Measurements from ENCODE around the gene NLRC3.
"Not testable (repeated sequence)": the region's sequence is repeated elsewhere in the genome, so short reads cannot be mapped to it uniquely, and the experiment has no call there.

Gene NLRC3

GRCh38 chr16:3536271-3536731, 40.9 kb downstream of the NLRC3 start:
- Histone ChIP-seq H3K9ac (ENCODE audit: low read depth, low read length) (no peak overlapping the region), H3K36me3 (ENCODE audit: insufficient read depth, low read length) (peaks cover 24% of the 10 kb centered on the region), H3K27me3 (ENCODE audit: control insufficient read depth, insufficient read depth, low read length) (no peaks in the 10 kb centered on the region), H3K9me3 (replicated peaks; ENCODE audit: low read length) (no peaks in the 10 kb centered on the region), H3K4me3 (ENCODE audit: low read length) (no peak overlapping the region), H3K4me1 (ENCODE audit: control insufficient read depth, insufficient read depth, low read length) (peaks cover 10% of the 10 kb centered on the region), H3K4me2 (ENCODE audit: low read length) (peak overlapping the region; percentile 9)

GRCh38 chr16:3534126-3534525, 43.1 kb downstream of the NLRC3 start:
- Histone ChIP-seq H3K36me3 (ENCODE audit: insufficient read depth, low read length) (peaks cover 32% of the 10 kb centered on the region), H3K9me3 (replicated peaks; ENCODE audit: low read length) (no peaks in the 10 kb centered on the region), H3K9ac (ENCODE audit: low read depth, low read length) (no peak overlapping the region), H3K4me3 (ENCODE audit: low read length) (no peak overlapping the region), H3K4me1 (ENCODE audit: control insufficient read depth, insufficient read depth, low read length) (peaks cover 10% of the 10 kb centered on the region), H3K4me2 (ENCODE audit: low read length) (no peak overlapping the region), H3K27me3 (ENCODE audit: control insufficient read depth, insufficient read depth, low read length) (no peaks in the 10 kb centered on the region)

GRCh38 chr16:3532741-3533140, 44.5 kb downstream of the NLRC3 start:
- Histone ChIP-seq H3K27me3 (ENCODE audit: control insufficient read depth, insufficient read depth, low read length) (no peaks in the 10 kb centered on the region), H3K4me1 (ENCODE audit: control insufficient read depth, insufficient read depth, low read length) (peaks cover 10% of the 10 kb centered on the region), H3K4me3 (ENCODE audit: low read length) (no peak overlapping the region), H3K36me3 (ENCODE audit: insufficient read depth, low read length) (peaks cover 32% of the 10 kb centered on the region), H3K4me2 (ENCODE audit: low read length) (no peak overlapping the region), H3K9me3 (replicated peaks; ENCODE audit: low read length) (no peaks in the 10 kb centered on the region), H3K9ac (ENCODE audit: low read depth, low read length) (no peak overlapping the region)

GRCh38 chr16:3530371-3530914, 46.8 kb downstream of the NLRC3 start:
- Histone ChIP-seq H3K9me3 (replicated peaks; ENCODE audit: low read length) (no peaks in the 10 kb centered on the region), H3K4me3 (ENCODE audit: low read length) (no peak overlapping the region), H3K9ac (ENCODE audit: low read depth, low read length) (no peak overlapping the region), H3K4me1 (ENCODE audit: control insufficient read depth, insufficient read depth, low read length) (no peaks in the 10 kb centered on the region), H3K4me2 (ENCODE audit: low read length) (no peak overlapping the region), H3K36me3 (ENCODE audit: insufficient read depth, low read length) (peaks cover 31% of the 10 kb centered on the region), H3K27me3 (ENCODE audit: control insufficient read depth, insufficient read depth, low read length) (no peaks in the 10 kb centered on the region)

- Histone ChIP-seq H3K4me1 (ENCODE audit: control insufficient read depth, insufficient read depth, low read length) (no peaks in the 10 kb centered on the region), H3K27me3 (ENCODE audit: control insufficient read depth, insufficient read depth, low read length) (no peaks in the 10 kb centered on the region), H3K9me3 (replicated peaks; ENCODE audit: low read length) (no peaks in the 10 kb centered on the region), H3K36me3 (ENCODE audit: insufficient read depth, low read length) (peaks cover 32% of the 10 kb centered on the region), H3K4me3 (ENCODE audit: low read length) (no peak overlapping the region), H3K4me2 (ENCODE audit: low read length) (no peak overlapping the region), H3K9ac (ENCODE audit: low read depth, low read length) (no peak overlapping the region)
These were observed 48.0 kb downstream of the NLRC3 start for GRCh38 chr16:3529175-3529574.

- Histone ChIP-seq H3K27me3 (ENCODE audit: control insufficient read depth, insufficient read depth, low read length) (no peaks in the 10 kb centered on the region), H3K9me3 (replicated peaks; ENCODE audit: low read length) (no peaks in the 10 kb centered on the region), H3K36me3 (ENCODE audit: insufficient read depth, low read length) (peaks cover 31% of the 10 kb centered on the region), H3K4me2 (ENCODE audit: low read length) (no peak overlapping the region), H3K4me1 (ENCODE audit: control insufficient read depth, insufficient read depth, low read length) (no peaks in the 10 kb centered on the region), H3K4me3 (ENCODE audit: low read length) (no peak overlapping the region), H3K9ac (ENCODE audit: low read depth, low read length) (no peak overlapping the region)
These were observed 48.8 kb downstream of the NLRC3 start for GRCh38 chr16:3528406-3528805.

GRCh38 chr16:3527216-3527829, 49.9 kb downstream of the NLRC3 start:
- not testable (repeated sequence) for H3K9me3 ChIP-seq (replicated peaks; ENCODE audit: low read length); H3K27me3 ChIP-seq (ENCODE audit: control insufficient read depth, insufficient read depth, low read length); H3K4me3 ChIP-seq (ENCODE audit: low read length); H3K4me2 ChIP-seq (ENCODE audit: low read length); H3K4me1 ChIP-seq (ENCODE audit: control insufficient read depth, insufficient read depth, low read length); H3K9ac ChIP-seq (ENCODE audit: low read depth, low read length)
- peaks cover 30% of the 10 kb centered on the region for H3K36me3 ChIP-seq (ENCODE audit: insufficient read depth, low read length)

- no peak overlapping the region for H3K9ac ChIP-seq (ENCODE audit: low read depth, low read length)
These were observed 51.3 kb downstream of the NLRC3 start for GRCh38 chr16:3525951-3526350.

GRCh38 chr16:3523281-3523680, 53.9 kb downstream of the NLRC3 start:
- no peak overlapping the region for H3K4me2 ChIP-seq (ENCODE audit: low read length)
- H3K4me3 ChIP-seq (ENCODE audit: low read length) = no peak overlapping the region
- no peaks in the 10 kb centered on the region for H3K9me3 ChIP-seq (replicated peaks; ENCODE audit: low read length)
- H3K9ac ChIP-seq (ENCODE audit: low read depth, low read length) = no peak overlapping the region
- H3K27me3 ChIP-seq (ENCODE audit: control insufficient read depth, insufficient read depth, low read length) = no peaks in the 10 kb centered on the region
- H3K36me3 ChIP-seq (ENCODE audit: insufficient read depth, low read length) = peaks cover 22% of the 10 kb centered on the region
- H3K4me1 ChIP-seq (ENCODE audit: control insufficient read depth, insufficient read depth, low read length) = no peaks in the 10 kb centered on the region

More at GRCh38 chr16:3525951-3526350, 51.3 kb downstream of the NLRC3 start:
- Histone ChIP-seq H3K4me2 (ENCODE audit: low read length) (no peak overlapping the region), H3K36me3 (ENCODE audit: insufficient read depth, low read length) (peaks cover 29% of the 10 kb centered on the region), H3K4me1 (ENCODE audit: control insufficient read depth, insufficient read depth, low read length) (no peaks in the 10 kb centered on the region), H3K4me3 (ENCODE audit: low read length) (no peak overlapping the region), H3K9me3 (replicated peaks; ENCODE audit: low read length) (no peaks in the 10 kb centered on the region), H3K27me3 (ENCODE audit: control insufficient read depth, insufficient read depth, low read length) (no peaks in the 10 kb centered on the region)

- peaks cover 29% of the 10 kb centered on the region for H3K36me3 ChIP-seq (ENCODE audit: insufficient read depth, low read length)
- no peak overlapping the region for H3K4me2 ChIP-seq (ENCODE audit: low read length)
- H3K9me3 ChIP-seq (replicated peaks; ENCODE audit: low read length) = no peaks in the 10 kb centered on the region
- no peak overlapping the region for H3K4me3 ChIP-seq (ENCODE audit: low read length)
- no peaks in the 10 kb centered on the region for H3K27me3 ChIP-seq (ENCODE audit: control insufficient read depth, insufficient read depth, low read length)
- no peak overlapping the region for H3K9ac ChIP-seq (ENCODE audit: low read depth, low read length)
- no peaks in the 10 kb centered on the region for H3K4me1 ChIP-seq (ENCODE audit: control insufficient read depth, insufficient read depth, low read length)
These were observed 56.4 kb downstream of the NLRC3 start for GRCh38 chr16:3520841-3521240.

GRCh38 chr16:3520413-3520812, 56.8 kb downstream of the NLRC3 start:
- Histone ChIP-seq H3K9ac (ENCODE audit: low read depth, low read length) (no peak overlapping the region), H3K36me3 (ENCODE audit: insufficient read depth, low read length) (peaks cover 30% of the 10 kb centered on the region), H3K4me1 (ENCODE audit: control insufficient read depth, insufficient read depth, low read length) (no peaks in the 10 kb centered on the region), H3K4me3 (ENCODE audit: low read length) (no peak overlapping the region), H3K4me2 (ENCODE audit: low read length) (no peak overlapping the region), H3K9me3 (replicated peaks; ENCODE audit: low read length) (no peaks in the 10 kb centered on the region), H3K27me3 (ENCODE audit: control insufficient read depth, insufficient read depth, low read length) (no peaks in the 10 kb centered on the region)

- no peaks in the 10 kb centered on the region for H3K4me1 ChIP-seq (ENCODE audit: control insufficient read depth, insufficient read depth, low read length)
- no peak overlapping the region for H3K9ac ChIP-seq (ENCODE audit: low read depth, low read length)
- H3K9me3 ChIP-seq (replicated peaks; ENCODE audit: low read length) = no peaks in the 10 kb centered on the region
- peaks cover 25% of the 10 kb centered on the region for H3K36me3 ChIP-seq (ENCODE audit: insufficient read depth, low read length)
- no peak overlapping the region for H3K4me2 ChIP-seq (ENCODE audit: low read length)
- H3K27me3 ChIP-seq (ENCODE audit: control insufficient read depth, insufficient read depth, low read length) = no peaks in the 10 kb centered on the region
- H3K4me3 ChIP-seq (ENCODE audit: low read length) = no peak overlapping the region
These were observed 57.6 kb downstream of the NLRC3 start for GRCh38 chr16:3519581-3519980.
